ENCODE data around the gene PARD3B. TPM values are rescaled to one million over a fixed set of nuclear protein-coding genes. Genes with fewer than 3 reads are reported as not detected.

Gene PARD3B
- total and polyA plus RNA-seq, 10 of the 15 experiments (the other 5 are each of a cell fraction or from before 2014, with no cell fraction given): 0.01 to 0.54 (median 0.07) TPM; not detected in 7

GRCh38 chr2:205465791-205466190 is 920.5 kb downstream of the PARD3B start (continued):
- no peak for TF ChIP-seq ZBTB33 (IDR thresholded peaks at IDR 0.05)
- no peak for TF ChIP-seq RB1 (IDR thresholded peaks at IDR 0.05; ENCODE audit: borderline replicate concordance)
- TF ChIP-seq ATF3 (IDR thresholded peaks at IDR 0.05; ENCODE audit: borderline replicate concordance, extremely low read depth, low read depth, low read length): no peak
- no peak for TF ChIP-seq NR2C2 (IDR thresholded peaks at IDR 0.05; ENCODE audit: borderline replicate concordance, control insufficient read depth, insufficient read length, low read depth)
- TF ChIP-seq CHD4 (IDR thresholded peaks at IDR 0.05): no peak
- TF ChIP-seq ZBTB40 (IDR thresholded peaks at IDR 0.05; ENCODE audit: borderline replicate concordance): no peak
- TF ChIP-seq RAD51 (IDR thresholded peaks at IDR 0.05): no peak
- no peak for TF ChIP-seq ETV6 (conservative IDR thresholded peaks at IDR 0.05 in 1 of 2, IDR thresholded peaks at IDR 0.05 in 1 of 2; ENCODE audit: borderline replicate concordance in 1 of 2, low read depth in 1 of 2)
- TF ChIP-seq MTA2 (IDR thresholded peaks at IDR 0.05; ENCODE audit: low read depth): no peak
